ENCODE results near the gene PIGO. TPM values are rescaled to one million over a fixed set of nuclear protein-coding genes. Genes with fewer than 3 reads are reported as not detected.

PIGO gene
- total RNA-seq, 1 experiment from 2014 or later: 23.4 TPM

DNA sequence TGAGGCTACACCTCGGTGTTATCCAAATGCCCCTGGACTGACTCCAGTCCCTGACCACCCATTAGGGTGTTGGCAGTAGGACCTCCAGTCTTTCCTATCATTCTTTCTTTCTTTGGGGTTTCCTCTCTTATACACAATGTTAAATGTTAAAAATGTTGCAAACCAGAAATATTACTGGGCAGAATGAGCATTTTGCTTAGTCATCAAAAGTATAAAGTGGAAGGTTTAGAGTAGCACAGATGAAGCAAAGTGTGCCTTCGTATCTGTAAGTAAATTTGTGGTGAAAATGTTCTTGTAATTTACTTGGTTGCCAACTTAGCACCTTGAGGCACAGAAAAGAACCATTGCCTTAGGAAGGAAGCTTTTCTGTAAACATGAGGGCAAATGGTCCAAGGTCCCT is 43.7 kb upstream of the PIGO start:
- H3K27me3 ChIP-seq (ENCODE audit: insufficient read depth, low read length): no peaks in the 10 kb centered on the region
- H3T11ph ChIP-seq (ENCODE audit: low read length): no peak overlapping the region
- no peak overlapping the region for H4K8ac ChIP-seq (replicated peaks; ENCODE audit: insufficient read length, low read depth, low read length)
- no peaks in the 10 kb centered on the region for H3K79me1 ChIP-seq (ENCODE audit: insufficient read depth, low read depth, low read length, poor library complexity, severe bottlenecking)
- H3K56ac ChIP-seq (ENCODE audit: insufficient read length, low read depth, low read length): no peak overlapping the region
- peaks cover 0 to 5% of the 10 kb centered on the region in 2 experiments; a peak in 2 of 4 replicates for H3K4me1 Mint-ChIP-seq
- H3K4me2 ChIP-seq (ENCODE audit: insufficient read depth, insufficient read length, low read length): no peak overlapping the region
- no peaks in the 10 kb centered on the region for H3K79me2 ChIP-seq (ENCODE audit: insufficient read depth, low read length)
- no peak overlapping the region for H3K27ac ChIP-seq (ENCODE audit: insufficient read length, low read depth, low read length)
- no peak overlapping the region for H4K91ac ChIP-seq (ENCODE audit: insufficient read length, low read depth, low read length)
- TF ChIP-seq, protein P1, sequence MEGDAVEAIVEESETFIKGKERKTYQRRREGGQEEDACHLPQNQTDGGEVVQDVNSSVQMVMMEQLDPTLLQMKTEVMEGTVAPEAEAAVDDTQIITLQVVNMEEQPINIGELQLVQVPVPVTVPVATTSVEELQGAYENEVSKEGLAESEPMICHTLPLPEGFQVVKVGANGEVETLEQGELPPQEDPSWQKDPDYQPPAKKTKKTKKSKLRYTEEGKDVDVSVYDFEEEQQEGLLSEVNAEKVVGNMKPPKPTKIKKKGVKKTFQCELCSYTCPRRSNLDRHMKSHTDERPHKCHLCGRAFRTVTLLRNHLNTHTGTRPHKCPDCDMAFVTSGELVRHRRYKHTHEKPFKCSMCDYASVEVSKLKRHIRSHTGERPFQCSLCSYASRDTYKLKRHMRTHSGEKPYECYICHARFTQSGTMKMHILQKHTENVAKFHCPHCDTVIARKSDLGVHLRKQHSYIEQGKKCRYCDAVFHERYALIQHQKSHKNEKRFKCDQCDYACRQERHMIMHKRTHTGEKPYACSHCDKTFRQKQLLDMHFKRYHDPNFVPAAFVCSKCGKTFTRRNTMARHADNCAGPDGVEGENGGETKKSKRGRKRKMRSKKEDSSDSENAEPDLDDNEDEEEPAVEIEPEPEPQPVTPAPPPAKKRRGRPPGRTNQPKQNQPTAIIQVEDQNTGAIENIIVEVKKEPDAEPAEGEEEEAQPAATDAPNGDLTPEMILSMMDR (conservative IDR thresholded peaks at IDR 0.05): no peak
- no peaks in the 10 kb centered on the region for H4K20me1 ChIP-seq (ENCODE audit: control insufficient read depth, insufficient read depth, insufficient read length)
- no peak overlapping the region for H3K14ac ChIP-seq (ENCODE audit: insufficient read depth, low read length)
- H2BK120ac ChIP-seq (ENCODE audit: low read depth, low read length, poor library complexity, severe bottlenecking): no peak overlapping the region
- no peak overlapping the region for H3K18ac ChIP-seq (ENCODE audit: insufficient read length, low read depth, low read length)
- peaks cover 9 to 16% (median 15%) of the 10 kb centered on the region in 3 experiments; a peak in 6 of 7 replicates for H3K36me3 Mint-ChIP-seq (ENCODE audit: insufficient read depth in 1 of 3, low read depth in 3 of 3)
- peaks cover 7% of the 10 kb centered on the region for H3K27me3 Mint-ChIP-seq (ENCODE audit: low read depth)
- H3K9ac ChIP-seq (ENCODE audit: extremely low read depth, insufficient read length, low read length): no peak overlapping the region
- no peak overlapping the region for H2AFZ ChIP-seq (ENCODE audit: low read length)
- no peak overlapping the region for H2BK15ac ChIP-seq (ENCODE audit: low read depth, low read length)
- no peak for DNase-seq
- H3K23ac ChIP-seq (ENCODE audit: insufficient read length, low read depth, low read length): no peak overlapping the region
- no peak overlapping the region for H2BK12ac ChIP-seq (ENCODE audit: insufficient read length, low read depth, low read length)
- no peaks in the 10 kb centered on the region for H3K23me2 ChIP-seq (ENCODE audit: insufficient read length, low read depth, low read length, poor library complexity, severe bottlenecking)
- H3K27ac Mint-ChIP-seq: no peak overlapping the region
- no peak overlapping the region for H2BK20ac ChIP-seq (ENCODE audit: low read depth, low read length, poor library complexity, severe bottlenecking)
- H3K4me1 ChIP-seq (ENCODE audit: insufficient read depth, low read length): no peaks in the 10 kb centered on the region
- peaks cover 15% of the 10 kb centered on the region for H3K9me3 ChIP-seq (ENCODE audit: control insufficient read depth, low read depth, low read length)
- no peak overlapping the region for H3K4ac ChIP-seq (ENCODE audit: low read depth, low read length)
- H3K4me3 Mint-ChIP-seq: no peak overlapping the region
- H3K9me3 Mint-ChIP-seq: peaks cover 34 to 52% of the 10 kb centered on the region in 2 experiments
- WGBS (ENCODE audit: extremely low coverage, insufficient read length, low lambda C conversion rate): no CpG with 5 or more reads among the region's 2 CpGs
- H2BK5ac ChIP-seq (ENCODE audit: insufficient read length, low read length): no peak overlapping the region
- H2AK5ac ChIP-seq (ENCODE audit: insufficient read length, low read length): no peak overlapping the region
- H4K5ac ChIP-seq (ENCODE audit: insufficient read length, low read depth, low read length): no peak overlapping the region

Measured in H9 (cell line).